ENCODE measurements around the gene NEDD4L. TPM values are rescaled to one million over a fixed set of nuclear protein-coding genes. Genes with fewer than 3 reads are reported as not detected.
A peak's percentile ranks its signal among the peaks of the same experiment; 100 is the strongest.

The NEDD4L gene
- polyA plus RNA-seq, 1 donor (not counting 4 experiments of a cell fraction or from before 2014, with no cell fraction given) = 52.6 TPM

GRCh38 chr18:58227361-58227930 lies 183.4 kb downstream of the NEDD4L start:
- no peak overlapping the region for H3K4me3 ChIP-seq (ENCODE audit: control insufficient read depth in 2 of 3, extremely low read depth in 1 of 3, insufficient read depth in 2 of 3, low read depth in 1 of 3, low read length in 3 of 3)
- no peaks in the 10 kb centered on the region for H3K27me3 ChIP-seq (ENCODE audit: control insufficient read depth, extremely low read depth, insufficient read depth, low read length)
- H2AFZ ChIP-seq (ENCODE audit: control insufficient read depth, low read length) = no peak overlapping the region
- peaks cover 7 to 26% of the 10 kb centered on the region in 2 experiments for H3K36me3 ChIP-seq (ENCODE audit: control insufficient read depth in 2 of 2, extremely low read depth in 1 of 2, insufficient read depth in 2 of 2, low read length in 2 of 2)
- H3K9ac ChIP-seq (ENCODE audit: control insufficient read depth, extremely low read depth, insufficient read depth, low read length) = no peak overlapping the region
- peaks cover 10% of the 10 kb centered on the region for H3K9me1 ChIP-seq (ENCODE audit: control insufficient read depth, extremely low read depth, insufficient read depth, low read length)
- H3K9me3 ChIP-seq (ENCODE audit: control insufficient read depth, low read depth, low read length) = no peaks in the 10 kb centered on the region
- peaks cover 32% of the 10 kb centered on the region for H4K20me1 ChIP-seq (ENCODE audit: control insufficient read depth, extremely low read depth, insufficient read depth, low read length)
- dilution Hi-C loops (cut with MboI; ENCODE audit: extremely low pct_ligation_motif_present, low sequenced_read_pairs) = no loop called here
- FAIRE-seq (no peak), DNase-seq (ENCODE audit: low read depth, low spot score) (no peak)
- H3K4me1 ChIP-seq (ENCODE audit: control insufficient read depth, extremely low read depth, insufficient read depth, low read length) = peaks cover 71% of the 10 kb centered on the region
- H3K27ac ChIP-seq (ENCODE audit: control insufficient read depth, insufficient read depth, low read length) = peak overlapping the region; percentile 58
- peak overlapping the region; percentile 17 for H3K4me2 ChIP-seq (ENCODE audit: control insufficient read depth, extremely low read depth, insufficient read depth, low read depth, low read length)
- TF ChIP-seq EZH2 (IDR thresholded peaks at IDR 0.05; ENCODE audit: low read length) = no peak
- peaks cover 94% of the 10 kb centered on the region for H3K79me2 ChIP-seq (ENCODE audit: control insufficient read depth, insufficient read depth, low read length)

- H3K27me3 ChIP-seq (ENCODE audit: control insufficient read depth, extremely low read depth, insufficient read depth, low read length) = no peaks in the 10 kb centered on the region
- TF ChIP-seq EZH2 (IDR thresholded peaks at IDR 0.05; ENCODE audit: low read length) (no peak), CTCF (optimal IDR thresholded peaks at IDR 0.05 in 1 of 3, IDR thresholded peaks at IDR 0.05 in 1 of 3, conservative IDR thresholded peaks at IDR 0.05 in 1 of 3; ENCODE audit: extremely low read depth in 1 of 3, insufficient read depth in 2 of 3, low read length in 3 of 3) (no peak)
- peaks cover 94% of the 10 kb centered on the region for H3K79me2 ChIP-seq (ENCODE audit: control insufficient read depth, insufficient read depth, low read length)
- peak overlapping the region; percentile 58 for H3K27ac ChIP-seq (ENCODE audit: control insufficient read depth, insufficient read depth, low read length)
- H3K4me1 ChIP-seq (ENCODE audit: control insufficient read depth, extremely low read depth, insufficient read depth, low read length) = peaks cover 71% of the 10 kb centered on the region
- peak overlapping the region; percentile 5 for H3K9ac ChIP-seq (ENCODE audit: control insufficient read depth, extremely low read depth, insufficient read depth, low read length)
- peak overlapping the region; percentile 17 for H3K4me2 ChIP-seq (ENCODE audit: control insufficient read depth, extremely low read depth, insufficient read depth, low read depth, low read length)
- peaks cover 9 to 29% of the 10 kb centered on the region in 2 experiments for H3K36me3 ChIP-seq (ENCODE audit: control insufficient read depth in 2 of 2, extremely low read depth in 1 of 2, insufficient read depth in 2 of 2, low read length in 2 of 2)
- peaks cover 32% of the 10 kb centered on the region for H4K20me1 ChIP-seq (ENCODE audit: control insufficient read depth, extremely low read depth, insufficient read depth, low read length)
- DNase-seq (ENCODE audit: low read depth, low spot score) (no peak), FAIRE-seq (no peak)
- H3K9me1 ChIP-seq (ENCODE audit: control insufficient read depth, extremely low read depth, insufficient read depth, low read length) = peaks cover 10% of the 10 kb centered on the region
- dilution Hi-C loops (cut with MboI; ENCODE audit: extremely low pct_ligation_motif_present, low sequenced_read_pairs) = no loop called here
- H3K9me3 ChIP-seq (ENCODE audit: control insufficient read depth, low read depth, low read length) = no peaks in the 10 kb centered on the region
- no peak overlapping the region for H3K4me3 ChIP-seq (ENCODE audit: control insufficient read depth in 2 of 3, extremely low read depth in 1 of 3, insufficient read depth in 2 of 3, low read depth in 1 of 3, low read length in 3 of 3)
- H2AFZ ChIP-seq (ENCODE audit: control insufficient read depth, low read length) = no peak overlapping the region
Measured at GRCh38 chr18:58228176-58228575, 184.2 kb downstream of the NEDD4L start.

- H3K4me1 ChIP-seq (ENCODE audit: control insufficient read depth, extremely low read depth, insufficient read depth, low read length) = peaks cover 75% of the 10 kb centered on the region
- no peak overlapping the region for H3K4me3 ChIP-seq (ENCODE audit: control insufficient read depth in 2 of 3, extremely low read depth in 1 of 3, insufficient read depth in 2 of 3, low read depth in 1 of 3, low read length in 3 of 3)
- H4K20me1 ChIP-seq (ENCODE audit: control insufficient read depth, extremely low read depth, insufficient read depth, low read length) = peaks cover 32% of the 10 kb centered on the region
- FAIRE-seq (no peak), DNase-seq (ENCODE audit: low read depth, low spot score) (no peak)
- no peak overlapping the region for H2AFZ ChIP-seq (ENCODE audit: control insufficient read depth, low read length)
- H3K36me3 ChIP-seq (ENCODE audit: control insufficient read depth in 2 of 2, extremely low read depth in 1 of 2, insufficient read depth in 2 of 2, low read length in 2 of 2) = peaks cover 9 to 29% of the 10 kb centered on the region in 2 experiments
- no peak overlapping the region for H3K9ac ChIP-seq (ENCODE audit: control insufficient read depth, extremely low read depth, insufficient read depth, low read length)
- peak overlapping the region; percentile 38 for H3K4me2 ChIP-seq (ENCODE audit: control insufficient read depth, extremely low read depth, insufficient read depth, low read depth, low read length)
- no peaks in the 10 kb centered on the region for H3K9me3 ChIP-seq (ENCODE audit: control insufficient read depth, low read depth, low read length)
- no peaks in the 10 kb centered on the region for H3K27me3 ChIP-seq (ENCODE audit: control insufficient read depth, extremely low read depth, insufficient read depth, low read length)
- H3K79me2 ChIP-seq (ENCODE audit: control insufficient read depth, insufficient read depth, low read length) = peaks cover 94% of the 10 kb centered on the region
- peak overlapping the region; percentile 58 for H3K27ac ChIP-seq (ENCODE audit: control insufficient read depth, insufficient read depth, low read length)
- dilution Hi-C loops (cut with MboI; ENCODE audit: extremely low pct_ligation_motif_present, low sequenced_read_pairs) = no loop called here
- TF ChIP-seq CTCF (optimal IDR thresholded peaks at IDR 0.05 in 1 of 3, IDR thresholded peaks at IDR 0.05 in 1 of 3, conservative IDR thresholded peaks at IDR 0.05 in 1 of 3; ENCODE audit: extremely low read depth in 1 of 3, insufficient read depth in 2 of 3, low read length in 3 of 3) = no peak
- peaks cover 10% of the 10 kb centered on the region for H3K9me1 ChIP-seq (ENCODE audit: control insufficient read depth, extremely low read depth, insufficient read depth, low read length)
Measured at GRCh38 chr18:58228762-58229161, 184.7 kb downstream of the NEDD4L start.

All from keratinocyte (primary cell).